SH-SY5Y (cell line): Measurements from ENCODE around the gene SLC29A4.

Experiments used
- GATA2 ChIP-seq: IDR thresholded peaks from 2 replicates; pipeline ENCODE4 v1.6.1; 2011; ENCODE audit warnings: mild to moderate bottlenecking, low read depth, low read length
- GATA3 ChIP-seq: IDR thresholded peaks from 2 replicates; pipeline ENCODE4 v1.6.1; 2011; ENCODE audit warnings: low read depth, mild to moderate bottlenecking, low read length, moderate library complexity

- no peak for TF ChIP-seq GATA2
- no peak for TF ChIP-seq GATA3
Observed at GRCh38 chr7:5296015-5296610, 13.4 kb downstream of the SLC29A4 start.
